ENCODE results near the gene CLSTN1.
"Not testable (repeated sequence)": the region's sequence is repeated elsewhere in the genome, so short reads cannot be mapped to it uniquely, and the experiment has no call there.

The CLSTN1 gene

DNA sequence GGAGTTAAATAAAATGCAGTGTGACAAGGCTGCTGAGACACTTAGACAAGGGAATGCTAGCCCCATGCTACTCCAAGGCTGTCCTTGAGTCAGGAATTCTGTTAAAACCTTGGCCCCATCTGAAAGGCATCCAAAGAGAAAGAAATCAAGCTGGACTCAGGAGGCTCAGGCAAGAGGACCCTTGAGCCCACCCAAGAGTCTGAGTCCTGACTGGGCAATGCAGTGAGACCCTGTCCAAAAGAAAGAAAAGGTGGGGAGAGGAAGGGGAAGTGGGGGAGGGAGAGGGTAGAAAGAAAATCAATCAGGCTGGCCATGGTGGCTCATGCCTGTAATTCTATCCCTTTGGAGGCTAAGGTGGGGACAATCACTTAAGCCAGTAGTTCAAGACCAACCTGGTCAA is 26.7 kb downstream of the CLSTN1 start:
- DNase-seq (ENCODE audit: low spot score): no peak

DNA sequence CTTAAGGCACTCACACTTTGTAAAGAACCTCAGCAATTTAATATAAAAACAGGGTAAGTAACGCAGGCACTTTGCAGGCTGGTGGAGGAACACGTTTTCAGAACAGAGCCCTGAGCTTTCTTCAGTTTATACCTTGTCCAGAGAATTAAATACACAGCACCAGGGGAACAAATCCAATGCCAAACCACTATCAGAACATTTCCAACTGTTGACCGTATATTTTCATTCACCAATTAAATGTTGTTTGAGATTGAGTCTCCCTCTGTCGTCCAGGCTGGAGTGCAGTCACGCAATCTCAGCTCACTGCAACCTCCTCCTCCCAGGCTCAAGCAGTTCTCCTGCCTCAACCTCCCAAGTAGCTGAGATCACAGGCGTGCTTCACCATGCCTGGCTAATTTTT is 29.7 kb downstream of the CLSTN1 start:
- DNase-seq (ENCODE audit: low spot score): no peak

DNA sequence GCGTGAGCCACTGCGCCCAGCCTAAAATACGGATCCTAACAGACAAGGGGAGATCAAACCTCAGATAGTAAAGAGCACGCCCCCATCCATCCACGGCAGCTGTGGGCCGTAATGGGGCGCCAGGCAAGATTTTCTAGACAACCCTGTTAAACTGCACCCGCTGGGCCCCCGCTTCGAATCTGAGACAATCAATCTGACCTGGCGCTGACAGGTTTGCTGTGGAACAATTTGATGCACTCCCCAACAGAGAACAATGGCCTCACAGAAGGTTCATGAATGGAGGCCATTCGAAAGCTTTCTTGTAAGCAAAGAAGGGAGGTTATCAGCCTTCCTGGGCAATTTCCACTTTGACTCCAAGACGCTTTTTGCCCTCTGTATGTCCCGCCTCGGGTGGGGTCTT is 30.5 kb downstream of the CLSTN1 start:
- DNase-seq (ENCODE audit: low spot score): peak; percentile 47

DNA sequence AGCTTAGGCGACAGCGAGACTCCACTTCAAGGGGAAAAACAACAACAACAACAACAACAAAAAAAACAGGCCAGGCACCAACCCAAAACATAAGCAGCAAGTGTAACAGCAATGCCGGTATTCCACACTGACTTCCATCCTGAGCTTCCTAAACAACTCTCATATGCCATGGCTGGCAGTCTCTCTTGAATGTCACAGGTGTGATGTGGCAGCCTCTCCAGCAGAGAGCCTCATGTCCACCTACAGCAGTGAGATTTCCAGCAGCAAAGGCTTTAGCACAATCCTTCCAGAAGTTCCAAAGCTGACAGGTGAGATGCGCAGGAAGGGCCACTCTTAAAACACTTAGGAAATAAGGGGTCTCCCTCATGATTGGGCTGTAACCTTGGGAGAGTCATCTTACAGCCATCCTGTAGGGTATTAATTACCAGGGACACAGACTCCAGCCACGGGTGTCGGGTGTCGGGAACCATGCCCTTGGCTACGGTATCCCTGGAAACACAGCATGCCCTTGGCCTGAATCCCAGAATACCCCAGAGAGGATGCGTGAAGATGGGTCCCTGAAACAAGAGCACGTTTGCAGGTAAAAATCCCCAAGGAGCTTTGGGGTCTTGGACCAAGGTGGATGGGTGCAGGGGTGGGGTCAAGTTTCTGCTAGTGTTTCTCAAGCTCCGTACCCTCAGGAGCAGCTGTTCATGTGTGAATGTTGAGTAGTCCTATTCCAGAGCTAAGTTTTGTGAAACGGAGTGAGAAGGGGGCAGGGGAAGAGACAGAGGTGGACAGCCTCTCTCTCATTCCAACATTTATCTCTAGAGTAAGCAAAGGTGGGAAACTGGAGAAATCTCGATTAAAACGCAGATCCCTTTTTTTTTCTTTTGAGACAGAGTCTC is 31.4 kb downstream of the CLSTN1 start:
- DNase-seq (ENCODE audit: low spot score): no peak

DNA sequence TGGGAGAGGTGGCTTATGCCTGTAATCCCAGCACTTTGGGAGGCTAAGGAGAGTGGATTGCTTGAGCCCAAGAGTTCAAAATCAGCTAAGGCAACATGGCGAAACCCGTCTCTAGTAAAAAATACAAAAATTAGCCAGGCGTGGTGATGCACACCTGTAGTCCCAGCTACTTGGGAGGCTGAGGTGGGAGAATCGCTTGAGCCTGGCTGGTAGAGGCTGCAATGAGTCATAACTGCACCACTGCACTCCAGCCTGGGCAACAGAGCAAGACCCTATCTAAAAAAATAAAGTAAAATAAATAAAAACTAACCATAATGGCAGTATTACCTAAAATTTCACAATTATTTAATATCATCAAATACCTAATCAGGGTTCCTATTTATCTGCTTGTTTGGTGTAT is 34.1 kb downstream of the CLSTN1 start:
- not testable (repeated sequence) for DNase-seq (ENCODE audit: low spot score)

DNA sequence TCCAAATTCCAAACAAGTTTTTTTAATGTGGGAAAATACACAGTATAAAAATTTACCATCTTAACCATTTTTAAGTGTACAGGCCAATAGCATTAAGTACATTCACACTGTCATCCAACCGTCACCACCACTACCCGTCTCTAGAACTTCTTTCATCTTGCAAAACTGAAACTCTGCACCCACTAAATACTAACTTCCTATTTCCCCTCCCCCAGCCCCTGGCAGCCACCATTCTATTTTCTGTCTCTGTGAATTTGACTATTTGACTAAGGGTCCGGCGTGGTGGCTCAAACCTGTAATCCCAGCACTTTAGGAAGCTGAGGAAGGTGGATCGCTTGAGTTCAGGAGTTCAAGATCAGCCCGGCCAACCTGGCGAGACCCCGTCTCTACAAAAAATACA is 36.1 kb downstream of the CLSTN1 start:
- DNase-seq (ENCODE audit: low spot score): no peak

DNA sequence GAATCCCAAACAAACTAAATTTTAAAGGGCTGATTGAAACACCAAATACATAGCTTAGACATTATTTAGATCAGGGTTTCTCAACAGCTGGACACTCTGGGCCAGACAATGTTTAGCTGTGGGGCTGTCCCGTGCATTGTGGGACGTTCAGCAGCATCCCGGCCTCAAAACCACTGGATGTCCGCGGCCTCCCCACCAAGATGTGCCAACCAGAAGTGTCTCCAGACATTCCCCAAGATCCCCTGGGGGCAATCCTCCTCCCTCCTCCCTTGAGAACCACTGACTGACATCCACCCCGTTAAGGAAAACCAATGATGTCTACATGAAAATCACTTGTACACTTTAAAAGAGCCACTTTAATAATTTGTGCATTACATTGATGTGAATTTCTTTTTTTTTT is 38.4 kb downstream of the CLSTN1 start:
- no peak for DNase-seq (ENCODE audit: low spot score)

DNA sequence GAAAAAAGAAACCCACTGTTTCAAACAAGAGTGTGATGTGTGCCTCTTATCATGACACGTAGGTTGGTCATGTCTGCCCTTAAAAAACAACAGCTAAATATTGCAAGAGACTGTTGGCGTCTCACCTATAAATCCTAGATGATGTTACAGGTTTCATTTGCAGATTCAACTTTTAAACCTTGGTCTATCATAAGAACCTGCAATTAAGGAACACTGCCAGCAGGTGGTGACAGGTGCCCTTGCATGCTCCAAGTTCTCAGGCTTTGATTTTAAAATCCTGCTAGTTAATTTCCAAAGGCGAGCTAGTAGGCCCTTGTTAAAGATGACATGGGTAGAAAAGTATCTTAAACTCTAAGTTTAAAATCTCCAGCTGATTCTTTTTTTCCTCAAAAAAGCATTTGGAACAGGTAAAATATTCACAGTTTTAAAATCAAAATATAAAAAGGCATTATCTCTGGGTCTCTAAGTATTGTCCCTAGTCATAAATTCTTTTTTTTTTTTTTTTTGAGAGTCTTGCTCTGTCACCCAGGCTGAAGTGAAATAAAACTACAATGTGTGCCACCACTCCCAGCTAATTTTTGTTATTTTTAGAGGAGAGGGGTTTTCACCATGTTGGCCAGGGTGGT is 39.1 kb downstream of the CLSTN1 start:
- peak; percentile 46 for DNase-seq (ENCODE audit: low spot score)

DNA sequence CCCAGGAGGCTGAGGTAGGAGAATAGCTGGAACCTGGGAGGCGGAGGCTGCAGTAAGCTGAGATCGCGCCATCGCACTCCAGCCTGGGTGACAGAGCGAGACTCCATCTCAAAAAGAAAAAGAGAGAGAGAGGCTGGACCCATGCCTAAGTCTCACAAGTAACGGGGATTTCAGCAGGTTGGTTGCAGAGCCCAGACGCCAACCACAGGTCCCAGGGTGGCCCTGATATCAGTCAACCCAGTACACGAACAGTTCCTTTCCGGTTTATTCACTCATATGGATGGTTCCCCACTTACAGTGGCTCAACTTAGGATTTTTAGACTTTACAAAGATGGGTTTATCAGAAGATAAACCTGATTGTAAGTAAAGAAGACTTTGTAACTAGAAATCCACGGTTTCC is 40.9 kb downstream of the CLSTN1 start:
- no peak for DNase-seq (ENCODE audit: low spot score)

DNA sequence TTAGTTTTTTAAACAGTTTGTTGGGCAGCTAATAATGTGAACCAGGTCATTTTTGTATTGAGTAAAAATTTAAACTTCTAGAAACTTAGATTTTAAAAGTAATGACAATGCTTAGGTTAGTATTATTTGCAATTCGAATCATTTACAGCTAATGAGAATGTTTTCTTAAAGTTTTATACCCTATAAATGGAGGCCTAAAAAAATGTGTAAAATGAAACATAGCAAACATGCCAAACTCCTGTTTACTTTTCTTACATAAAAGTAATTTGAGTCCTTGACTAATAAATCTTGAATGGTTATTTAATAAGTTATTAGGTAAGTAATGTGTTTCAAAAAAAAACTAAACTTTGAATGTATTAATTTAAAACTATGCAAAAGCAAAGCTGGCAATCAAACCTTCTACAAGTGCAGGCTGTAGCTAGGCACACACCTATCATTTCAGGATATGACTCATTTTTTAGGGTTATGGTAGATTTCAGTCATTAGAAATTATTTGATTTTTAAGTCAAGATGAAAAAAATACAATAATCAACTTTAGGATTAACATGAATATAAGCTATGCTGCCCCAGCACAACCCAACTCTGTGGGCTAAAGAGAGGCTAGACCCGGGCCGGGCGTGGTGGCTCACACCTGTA is 41.5 kb downstream of the CLSTN1 start:
- no peak for DNase-seq (ENCODE audit: low spot score)

DNA sequence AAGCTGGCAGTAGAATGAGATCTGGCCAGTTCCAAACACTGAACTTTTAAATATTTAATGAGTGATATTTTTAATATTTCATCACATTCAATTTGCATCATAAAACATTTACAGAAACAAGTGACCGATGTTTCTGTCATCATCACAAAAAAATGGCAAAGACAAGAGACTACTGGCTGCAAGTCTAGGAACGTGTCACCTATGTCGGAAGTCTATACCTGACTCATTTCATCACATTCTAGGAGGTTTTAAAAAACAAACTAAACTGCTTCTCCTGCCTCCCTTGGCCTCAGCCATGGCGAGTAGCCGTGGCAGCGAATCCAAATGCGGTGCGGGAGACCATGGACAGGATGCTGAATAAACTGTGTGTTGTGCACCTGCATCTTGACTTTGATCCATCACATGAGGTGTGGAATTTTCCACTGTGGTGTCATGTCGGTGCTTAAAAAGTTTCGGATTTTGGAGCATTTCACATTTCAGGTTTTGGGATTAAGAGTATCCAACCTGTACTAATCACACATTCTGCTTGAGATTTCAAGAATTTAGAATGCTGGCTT is 43.1 kb downstream of the CLSTN1 start:
- no peak for DNase-seq (ENCODE audit: low spot score)

DNA sequence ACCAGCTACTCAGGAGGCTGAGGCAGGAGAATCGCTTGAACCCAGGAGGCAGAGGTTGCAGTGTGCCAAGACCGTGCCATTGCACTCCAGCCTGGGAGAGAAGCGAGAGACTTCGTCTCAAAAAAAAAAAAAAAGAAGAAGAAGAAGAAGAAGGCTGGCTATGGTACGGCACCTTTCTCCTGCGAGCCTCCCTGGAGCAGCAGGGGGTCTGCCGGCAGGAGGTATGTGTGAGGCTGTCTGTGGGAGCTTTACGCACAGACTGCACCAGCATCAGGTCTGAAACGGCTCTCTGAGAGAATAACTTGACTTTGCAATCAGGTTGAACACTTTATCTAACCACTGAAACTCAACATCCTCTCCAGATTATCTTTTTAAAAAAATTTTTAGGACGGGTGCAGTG is 44.9 kb downstream of the CLSTN1 start:
- DNase-seq (ENCODE audit: low spot score): no peak

DNA sequence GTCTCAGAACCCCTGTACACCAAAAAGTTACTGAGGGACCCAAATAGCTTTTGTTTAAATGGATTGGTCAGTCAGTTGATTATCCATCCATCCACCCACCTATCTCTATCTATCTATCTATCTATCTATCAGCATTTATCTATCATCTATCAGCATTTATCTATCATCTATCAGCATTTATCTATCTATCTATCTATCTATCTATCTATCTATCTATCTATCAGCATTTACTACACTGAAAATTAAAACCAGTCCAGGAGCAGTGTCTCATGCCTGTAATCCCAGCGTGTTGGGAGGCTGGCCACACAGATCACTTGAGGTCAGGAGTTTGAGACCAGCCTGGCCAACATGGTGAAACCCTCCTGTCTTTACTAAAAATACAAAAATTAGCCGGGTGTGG is 47.1 kb downstream of the CLSTN1 start:
- no peak for DNase-seq (ENCODE audit: low spot score)

DNA sequence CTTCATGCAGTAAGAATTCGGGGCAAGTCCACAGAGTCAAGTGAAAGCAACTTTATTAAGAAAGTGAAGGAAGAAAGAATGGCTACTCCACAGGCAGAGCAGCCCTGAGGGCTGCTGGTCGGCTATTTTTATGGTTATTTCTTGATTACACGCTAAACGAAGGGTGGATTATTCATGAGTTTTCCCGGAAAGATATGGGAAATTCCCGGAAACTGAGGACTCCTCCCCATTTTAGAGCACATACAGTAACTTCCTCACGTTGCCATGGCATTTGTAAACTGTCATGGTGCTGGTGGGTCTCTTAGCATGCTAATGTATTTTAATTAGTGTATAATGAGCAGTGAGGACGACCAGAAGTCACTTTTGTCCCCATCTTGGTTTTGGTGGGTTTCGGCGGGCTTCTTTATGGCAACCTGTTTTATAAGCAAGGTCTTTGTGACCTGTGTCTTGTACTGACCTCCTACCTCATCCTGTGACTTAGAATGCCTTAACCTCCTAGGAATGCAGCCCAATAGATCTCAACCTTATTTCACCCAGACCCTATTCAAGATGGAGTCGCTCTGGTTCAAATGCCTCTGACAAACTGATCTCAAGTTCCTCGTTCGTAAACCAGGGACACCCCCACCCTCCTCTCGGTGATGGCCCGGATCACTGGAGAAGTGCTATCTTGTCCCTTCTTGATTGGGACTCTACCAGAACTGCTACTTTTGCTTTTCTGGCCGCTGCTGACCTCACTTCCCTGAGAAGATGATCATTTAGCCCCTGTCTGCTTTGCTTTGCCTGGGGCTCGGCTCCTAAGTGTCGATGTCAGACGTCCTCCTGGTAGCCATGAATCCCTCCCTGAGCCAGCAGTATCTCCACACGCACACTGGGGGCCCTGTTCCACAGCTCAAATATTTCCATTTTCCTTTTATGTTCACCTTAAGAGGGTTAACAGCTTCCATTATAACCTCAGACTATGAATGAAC is 48.8 kb downstream of the CLSTN1 start:
- no peak for DNase-seq (ENCODE audit: low spot score)

DNA sequence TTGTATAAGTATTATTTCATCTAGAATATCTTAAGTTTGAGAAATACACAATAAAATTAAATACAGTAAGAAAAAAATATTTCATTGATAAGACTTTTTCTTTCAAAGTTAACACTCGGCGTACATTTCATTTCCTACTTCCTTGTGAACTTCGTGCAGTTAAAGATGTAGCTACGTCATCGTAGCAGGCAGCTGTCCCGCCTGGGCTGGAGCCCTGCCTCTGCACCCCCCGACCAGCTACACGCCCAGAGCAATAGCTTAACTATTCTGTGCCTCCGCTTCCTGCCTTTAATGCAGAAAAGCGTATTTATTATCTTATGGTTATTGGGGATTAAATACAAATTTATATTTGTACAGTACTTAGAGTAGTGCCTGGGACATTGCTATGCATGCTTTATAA is 53.5 kb downstream of the CLSTN1 start:
- DNase-seq (ENCODE audit: low spot score): no peak

DNA sequence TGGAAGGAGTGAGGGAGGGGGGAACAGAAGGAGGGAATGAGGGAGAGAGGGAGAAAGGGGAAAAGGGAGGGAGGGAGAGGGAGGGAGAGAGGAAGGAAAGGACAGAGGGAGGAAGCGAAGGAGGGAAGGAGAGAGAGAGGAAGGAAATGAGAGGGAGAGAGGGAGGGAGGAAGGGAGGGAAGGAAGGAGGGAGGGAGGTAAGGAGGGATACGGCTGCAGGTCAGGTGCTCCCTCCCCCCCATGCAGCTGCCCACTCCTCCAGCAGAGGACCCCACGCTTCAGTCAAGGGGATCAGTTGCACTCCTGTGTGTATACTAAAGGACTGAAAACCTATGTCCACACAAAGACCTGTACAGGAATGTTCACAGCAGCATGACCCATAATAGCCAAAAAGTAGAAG is 54.8 kb downstream of the CLSTN1 start:
- no peak for DNase-seq (ENCODE audit: low spot score)

DNA sequence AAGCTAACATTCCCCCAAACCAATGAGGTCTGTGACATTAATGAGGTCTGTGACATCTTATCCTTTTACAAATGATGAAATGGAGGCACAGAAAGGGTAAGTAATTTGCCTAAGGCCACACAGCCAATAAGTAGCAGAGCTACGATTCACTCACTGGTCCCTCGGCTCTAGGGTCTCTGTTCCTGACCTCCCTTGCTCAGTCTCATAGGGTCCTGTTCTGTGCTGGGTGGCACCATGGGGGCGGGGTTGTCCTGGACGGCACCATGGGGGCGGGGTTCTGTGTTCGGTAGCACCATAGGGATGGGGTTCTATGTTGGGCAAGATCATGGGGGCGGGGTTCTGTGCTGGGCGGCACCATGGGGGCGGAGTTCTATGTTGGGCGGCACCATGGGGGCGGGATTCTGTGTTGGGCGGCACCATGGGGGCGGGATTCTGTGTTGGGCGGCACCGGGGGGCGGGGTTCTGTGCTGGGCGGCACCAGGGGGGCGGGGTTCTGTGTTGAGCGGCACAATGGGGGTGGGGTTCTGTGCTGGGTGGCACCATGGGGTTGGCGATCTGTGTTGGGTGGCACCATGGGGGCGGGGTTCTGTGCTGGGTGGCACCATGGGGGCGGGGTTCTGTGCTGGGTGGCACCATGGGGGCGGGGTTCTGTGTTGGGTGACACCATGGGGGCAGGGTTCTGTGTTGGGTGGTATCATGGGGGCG is 55.6 kb downstream of the CLSTN1 start:
- no peak for DNase-seq (ENCODE audit: low spot score)

DNA sequence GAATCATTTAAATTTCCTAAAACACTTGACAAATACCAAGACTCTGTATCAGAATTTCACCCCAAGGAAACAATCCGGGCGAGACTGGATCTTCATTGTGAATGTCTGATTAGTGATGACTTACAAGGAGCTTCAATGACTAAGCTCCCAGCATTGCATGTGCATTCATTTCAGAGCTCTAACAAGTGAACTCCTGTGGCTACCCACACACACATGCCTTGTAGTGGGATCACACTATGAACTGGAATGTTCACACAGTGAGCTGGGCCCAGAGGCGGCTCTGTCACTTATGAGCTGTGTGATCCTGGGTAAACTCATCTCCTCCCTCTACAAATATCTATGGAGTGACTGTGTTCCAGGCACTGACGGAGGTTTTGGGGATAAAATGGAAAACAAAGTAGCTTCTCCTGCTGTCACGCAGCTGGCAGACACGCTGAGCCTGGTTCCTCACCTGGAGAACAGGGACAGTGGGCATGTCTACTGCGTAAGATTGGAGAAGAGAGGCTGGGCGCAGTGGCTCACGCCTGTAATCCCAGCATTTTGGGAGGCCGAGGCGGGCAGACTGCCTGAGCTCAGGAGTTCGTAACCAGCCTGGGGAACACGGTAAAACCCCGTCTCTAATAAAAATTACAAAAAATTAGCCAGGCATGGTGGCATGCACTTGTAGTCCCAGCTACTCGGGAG is 56.9 kb downstream of the CLSTN1 start:
- peak; percentile 77 for DNase-seq (ENCODE audit: low spot score)

DNA sequence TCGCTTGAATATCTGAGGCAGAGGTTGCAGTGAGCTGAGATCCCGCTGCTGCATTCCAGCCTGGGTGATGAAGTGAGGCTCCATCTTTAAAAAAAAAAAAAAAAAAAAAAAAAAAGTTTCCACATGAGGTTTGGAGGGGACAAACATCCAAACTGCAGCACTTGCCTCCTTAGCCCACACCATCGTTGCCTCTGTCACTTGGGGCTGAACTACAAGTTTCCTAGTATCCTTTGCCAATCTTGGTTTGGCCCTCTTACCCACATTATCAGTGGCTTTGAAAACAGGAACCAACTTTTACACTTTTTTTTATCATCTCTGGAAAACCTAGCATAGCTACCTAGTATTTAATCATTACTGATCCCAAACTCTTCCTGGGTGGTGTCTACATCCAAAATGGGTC is 59.2 kb downstream of the CLSTN1 start:
- DNase-seq (ENCODE audit: low spot score): no peak

DNA sequence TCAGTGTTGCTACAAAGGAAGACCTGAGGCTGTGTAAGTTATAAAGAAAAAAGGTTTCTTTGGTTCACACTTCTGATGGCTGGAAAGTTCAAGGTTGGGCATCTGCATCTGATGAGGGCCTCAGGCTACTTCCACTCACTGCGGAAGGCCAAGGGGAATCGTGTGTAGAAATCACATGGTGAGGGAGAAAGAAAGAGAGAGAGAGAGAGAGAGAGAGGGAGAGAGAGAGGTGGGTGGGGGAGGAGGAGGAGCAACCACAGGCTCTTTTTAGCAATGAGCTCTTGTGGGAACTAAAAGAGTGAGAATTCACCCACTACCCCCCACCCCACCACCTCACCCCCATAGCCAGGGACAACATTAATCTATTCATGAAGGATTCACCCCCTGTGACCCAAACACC is 59.9 kb downstream of the CLSTN1 start:
- DNase-seq (ENCODE audit: low spot score): no peak

DNA sequence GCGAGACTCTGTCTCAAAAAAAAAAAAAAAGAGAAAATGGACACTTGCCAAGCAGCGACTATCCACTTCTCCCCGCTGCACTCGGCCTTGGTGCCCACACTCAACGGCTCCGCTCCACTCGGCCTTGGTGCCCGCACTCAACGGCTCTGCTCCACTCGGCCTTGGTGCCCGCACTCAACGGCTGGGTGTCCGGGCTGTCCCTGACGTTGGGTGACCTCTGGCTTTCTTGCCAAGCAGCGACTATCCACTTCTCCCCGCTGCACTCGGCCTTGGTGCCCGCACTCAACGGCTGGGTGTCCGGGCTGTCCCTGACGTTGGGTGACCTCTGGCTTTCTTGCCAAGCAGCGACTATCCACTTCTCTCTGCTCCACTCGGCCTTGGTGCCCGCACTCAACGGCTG is 61.3 kb downstream of the CLSTN1 start:
- not testable (repeated sequence) for DNase-seq (ENCODE audit: low spot score)
